GM12878 (cell line): ENCODE measurements around the gene PGA4. TPM values are rescaled to one million over a fixed set of nuclear protein-coding genes. Genes with fewer than 3 reads are reported as not detected.

Experiments used
- ATAC-seq: fragments of 200-7000 bp; cut with Tn5 transposase; 3 replicates; pipeline ENCODE4 v1.9.1; 2020; ENCODE audit warnings: mild to moderate bottlenecking, moderate library complexity
- BruUV-seq: library from RNA; stranded (reverse); fragments of 400-500 nt; replicated peaks from 2 replicates; lab custom pipeline; 2021; lab: Mats Ljungman, UMichigan
- CTCF ChIA-PET: fragments of 300-600 bp; sonication (Branson Sonifier 250); formaldehyde crosslinking; extraction: SDS; loops from one replicate; lab custom pipeline; 2021; ENCODE audit warnings: inconsistent platforms; lab: Yijun Ruan, JAX
- POLR2A ChIA-PET: fragments of 350-600 bp; formaldehyde crosslinking; extraction: SDS; loops from one replicate; lab custom pipeline; 2021; ENCODE audit warnings: inconsistent platforms; lab: Charles Lee
- RAD21 ChIA-PET: fragments of 300-600 bp; sonication (Branson Sonifier 250); formaldehyde crosslinking; loops from one replicate; lab custom pipeline; 2023; ENCODE audit warnings: antibody characterized with exemption; ENCODE audit not compliant: unreplicated experiment; lab: Charles Lee
- SMC1A ChIA-PET: fragments of 300-600 bp; sonication (Branson Sonifier 250); formaldehyde crosslinking; loops from one replicate; lab custom pipeline; 2023; ENCODE audit not compliant: unreplicated experiment, uncharacterized antibody; lab: Charles Lee
- DNase-seq: peaks from one replicate; pipeline ENCODE4 v3.0.0-alpha.2; 2011; ENCODE audit warnings: low read depth, low spot score
- FAIRE-seq: peaks from 3 replicates; lab custom pipeline; 2011; peaks lifted over from hg19 to GRCh38; lab: Jason Lieb, UNC
- H2AFZ ChIP-seq: 2 replicates; pipeline ENCODE4 v1.6.0; 2011; ENCODE audit warnings: low read depth, low read length, control low read depth; ENCODE audit not compliant: control insufficient read depth
- H3K27ac ChIP-seq: 2 replicates; pipeline ENCODE4 v1.5.1; 2011; ENCODE audit warnings: control low read depth; ENCODE audit not compliant: control insufficient read depth, insufficient read depth
- H3K27me3 ChIP-seq, 2 experiments: replicated peaks in 1 of 2; 2 replicates each; pipeline versions ENCODE4 v1.6.0 to v1.6.1; 2011; ENCODE audit warnings: low read length in 1 of 2; ENCODE audit not compliant: control insufficient read depth in 2 of 2, insufficient read depth in 2 of 2
- H3K36me3 ChIP-seq, 2 experiments: 2 replicates each; pipeline ENCODE4 v1.5.1; 2011; ENCODE audit warnings: low read length in 1 of 2; ENCODE audit not compliant: control insufficient read depth in 2 of 2, insufficient read depth in 2 of 2
- H3K4me1 ChIP-seq: 2 replicates; pipeline ENCODE4 v1.6.1; 2011; ENCODE audit warnings: mild to moderate bottlenecking, low read length, moderate library complexity, mixed read lengths; ENCODE audit not compliant: control insufficient read depth, insufficient read depth
- H3K4me2 ChIP-seq: 2 replicates; pipeline ENCODE4 v1.6.0; 2011; ENCODE audit warnings: control low read depth; ENCODE audit not compliant: control insufficient read depth, insufficient read depth
- H3K4me3 ChIP-seq: fragments of 200-600 bp; sonication (generic); 2 replicates; pipeline ENCODE4 v1.5.1; 2016
- H3K79me2 ChIP-seq: 2 replicates; pipeline ENCODE4 v1.6.0; 2011; ENCODE audit warnings: low read length; ENCODE audit not compliant: control insufficient read depth, insufficient read depth
- H3K9ac ChIP-seq: 2 replicates; pipeline ENCODE4 v1.8.0; 2011; ENCODE audit warnings: low read length, control low read depth, mixed read lengths; ENCODE audit not compliant: control insufficient read depth, insufficient read depth
- H3K9me3 ChIP-seq: replicated peaks from 3 replicates; pipeline ENCODE4 v1.5.1; 2011; ENCODE audit warnings: mild to moderate bottlenecking, low read length; ENCODE audit not compliant: control insufficient read depth, insufficient read depth
- H4K20me1 ChIP-seq: 2 replicates; pipeline ENCODE4 v1.6.0; 2011; ENCODE audit not compliant: control insufficient read depth, insufficient read depth
- BACH1 ChIP-seq: fragments of 450-650 bp; IDR thresholded peaks from 2 replicates; pipeline ENCODE4 v1.6.1; 2017; ENCODE audit warnings: mild to moderate bottlenecking, borderline replicate concordance
- CBFB ChIP-seq: IDR thresholded peaks from 2 replicates; pipeline ENCODE4 v1.6.1; 2016; ENCODE audit warnings: antibody characterized with exemption, low read depth
- CREM ChIP-seq: IDR thresholded peaks from 2 replicates; pipeline ENCODE4 v1.6.1; 2014; ENCODE audit warnings: antibody characterized with exemption, low read depth
- HSF1 ChIP-seq: fragments of 150-350 bp; IDR thresholded peaks from 2 replicates; pipeline ENCODE4 v1.6.1; 2014; ENCODE audit warnings: mild to moderate bottlenecking, low read depth, low read length
- NFIC ChIP-seq: IDR thresholded peaks from 2 replicates; pipeline ENCODE4 v1.6.1; 2012; ENCODE audit warnings: low read depth, mild to moderate bottlenecking, inconsistent platforms, low read length, moderate library complexity
- PRDM15 ChIP-seq: fragments of 450-650 bp; formaldehyde crosslinking; IDR thresholded peaks from 2 replicates; pipeline ENCODE4 v1.4.0; 2020; ENCODE audit warnings: mild to moderate bottlenecking, moderate library complexity
- SREBF1 ChIP-seq: IDR thresholded peaks from 2 replicates; pipeline ENCODE4 v1.6.1; 2012; ENCODE audit warnings: mild to moderate bottlenecking, low read length
- SUZ12 ChIP-seq: fragments of 200-600 bp; sonication (generic); IDR thresholded peaks from one replicate; pipeline ENCODE4 v1.6.1; 2018; ENCODE audit warnings: antibody characterized with exemption, mild to moderate bottlenecking; ENCODE audit not compliant: unreplicated experiment
- ZBTB11 ChIP-seq: fragments of 450-650 bp; formaldehyde crosslinking; IDR thresholded peaks from 2 replicates; pipeline ENCODE4 v1.5.0; 2022; ENCODE audit warnings: mild to moderate bottlenecking, missing genetic modification characterization
- ZNF274 ChIP-seq: IDR thresholded peaks from one replicate; pipeline ENCODE4 v1.8.0; 2011; ENCODE audit not compliant: insufficient read length, insufficient read depth
- ZNF592 ChIP-seq: fragments of 450-650 bp; IDR thresholded peaks from 2 replicates; pipeline ENCODE4 v1.6.1; 2017; ENCODE audit warnings: mild to moderate bottlenecking, moderate library complexity
- WGBS: methylation state at CpG from one replicate; pipeline ENCODE4 v1.1.6; 2016; ENCODE audit warnings: low lambda C conversion rate; ENCODE audit not compliant: insufficient replicate concordance, insufficient coverage; ENCODE audit errors: missing lambda C conversion rate; 5-methylcytosine and 5-hydroxymethylcytosine counted together
- in situ Hi-C: fragments of 300-500 bp; cut with MboI; formaldehyde crosslinking; loops from 9 replicates; pipeline ENCODE4 v1.14.3; 2018; ENCODE audit warnings: mixed read lengths
- intact Hi-C: fragments of 100-400 bp; cut with micrococcal nuclease; formaldehyde crosslinking; loops from one replicate; pipeline ENCODE4 v1.14.2; 2022; ENCODE audit not compliant: unreplicated experiment
- polyA plus RNA-seq, 11 experiments: library from polyadenylated mRNA; depleted of rRNA in 4 of 11; unstranded in 6 of 11; stranded (reverse) in 5 of 11; fragments of >200 nt; fragmentation: Nextera tagmentation in 4 of 11; fragmentation: Illumina TruSeq in 1 of 11; extraction: Ambion mirVana in 4 of 11; extraction: Trizol in 1 of 11; gene quantifications; 1 replicate in 1 of 11; 2 replicates in 10 of 11; pipeline versions ENCODE4 v1.2.1 to v1.2.3, GENCODE V29; 2011 to 2016; ENCODE audit warnings: inconsistent platforms in 2 of 11, missing spikeins in 2 of 11, low read depth in 1 of 11
- total RNA-seq, 4 experiments: library from RNA; depleted of rRNA in 3 of 4; stranded (reverse); fragments of >200 nt in 3 of 4; fragmentation: Illumina TruSeq in 1 of 4; extraction: Trizol in 1 of 4; gene quantifications; 2 replicates each; pipeline versions ENCODE4 v1.2.1 to v1.2.3, GENCODE V29; 2013 to 2021

The PGA4 gene
- total and polyA plus RNA-seq, 10 of the 15 experiments (the other 5 are each of a cell fraction or from before 2014, with no cell fraction given) = not detected

GRCh38 chr11:61174273-61174672 is 47.9 kb upstream of the PGA4 start:
- no peak for ATAC-seq
- no peak for FAIRE-seq
- Histone ChIP-seq H3K4me1 (no peaks in the 10 kb centered on the region), H3K4me2 (no peak overlapping the region), H3K9me3 (peaks cover 2% of the 10 kb centered on the region; the same call in 2 of the 3 replicates), H4K20me1 (no peaks in the 10 kb centered on the region), H3K36me3 (no peaks in the 10 kb centered on the region), H3K79me2 (no peaks in the 10 kb centered on the region), H3K9ac (no peak overlapping the region), H3K4me3 (no peak overlapping the region), H3K27ac (no peak overlapping the region), H3K27me3 (no peaks in the 10 kb centered on the region; a peak in 1 of 4 replicates), H2AFZ (no peak overlapping the region)
- ChIA-PET POLR2A (interaction anchor here (0.6 kb wide), 1 partner anchor 260 kb away, joined by 3 read pairs; the partner anchor contains the start of gene TMEM109), RAD21 (interaction anchor here (0.8 to 1.0 kb wide), 2 partner anchors 41 to 343 kb away, joined by 3 to 6 read pairs; no protein-coding TSS in a partner anchor), CTCF (interaction anchor here (0.7 to 5.7 kb wide), 5 partner anchors 13 to 343 kb away, joined by 3 to 35 read pairs (median 8); no protein-coding TSS in a partner anchor), SMC1A (interaction anchor here (1.1 to 1.5 kb wide), 3 partner anchors 8 to 342 kb away, joined by 4 to 5 read pairs (median 4); no protein-coding TSS in a partner anchor)
- BruUV-seq = no TSS peak
- WGBS = 31% methylated on average over 6 of the region's 6 CpGs
- in situ Hi-C loops = no loop called here
- intact Hi-C loops = no loop called here
- DNase-seq = no peak
- no peak for TF ChIP-seq ZNF592
- TF ChIP-seq HSF1 = no peak
- TF ChIP-seq ZNF274 = no peak
- TF ChIP-seq BACH1 = no peak
- no peak for TF ChIP-seq CREM
- no peak for TF ChIP-seq CBFB
- no peak for TF ChIP-seq PRDM15 (CRISPR knock-in tag)
- no peak for TF ChIP-seq SREBF1
- no peak for TF ChIP-seq ZBTB11 (CRISPR knock-in tag)
- TF ChIP-seq NFIC = no peak
- no peak for TF ChIP-seq SUZ12
